Stimulated activated CD4-positive, alpha-beta T cell treated with anti-CD3 and anti-CD28 coated beads, Interleukin-15, amount 100 ng/mL, for 24 hours (primary cell): ENCODE data around the gene MDFIC2.

ENCODE experiments used
- DNase-seq: peaks from one replicate; pipeline ENCODE4 v3.0.0-alpha.2; 2020

The MDFIC2 gene

GRCh38 chr3:70177881-70178645 is 134.4 kb downstream of the MDFIC2 start:
- DNase-seq, result no peak

- DNase-seq, result no peak
These were observed 136.2 kb downstream of the MDFIC2 start for GRCh38 chr3:70176224-70176623.

- DNase-seq, result no peak
These were observed 155.6 kb downstream of the MDFIC2 start for GRCh38 chr3:70156808-70157207.

GRCh38 chr3:70150599-70150998 is 161.8 kb downstream of the MDFIC2 start:
- DNase-seq, result no peak

- no peak for DNase-seq
These were observed 162.6 kb downstream of the MDFIC2 start for GRCh38 chr3:70149714-70150400.
